ENCODE data around the gene TTC33.
A peak's percentile ranks its signal among the peaks of the same experiment; 100 is the strongest.

TTC33 gene

DNA sequence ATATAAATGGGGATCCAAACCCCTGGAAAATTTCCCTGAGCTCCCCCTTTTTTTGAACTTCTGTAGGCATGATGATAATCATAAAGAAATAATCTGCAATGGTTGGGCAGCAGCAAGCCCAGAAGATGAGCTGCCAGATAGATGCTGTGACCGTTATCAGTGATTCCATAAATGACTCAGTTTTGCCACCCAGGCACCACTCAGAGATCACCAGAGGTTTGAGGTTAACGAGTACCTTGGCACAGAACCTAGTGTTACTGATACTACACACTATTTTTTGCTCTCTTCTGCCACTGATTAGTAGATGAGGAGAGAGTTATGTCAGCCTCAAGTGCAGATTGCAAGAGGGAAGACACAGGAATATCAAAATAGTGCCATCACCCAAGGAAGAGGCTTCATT lies 275.4 kb downstream of the TTC33 start:
- DNase-seq (ENCODE audit: low read depth), result peak; percentile 4

DNA sequence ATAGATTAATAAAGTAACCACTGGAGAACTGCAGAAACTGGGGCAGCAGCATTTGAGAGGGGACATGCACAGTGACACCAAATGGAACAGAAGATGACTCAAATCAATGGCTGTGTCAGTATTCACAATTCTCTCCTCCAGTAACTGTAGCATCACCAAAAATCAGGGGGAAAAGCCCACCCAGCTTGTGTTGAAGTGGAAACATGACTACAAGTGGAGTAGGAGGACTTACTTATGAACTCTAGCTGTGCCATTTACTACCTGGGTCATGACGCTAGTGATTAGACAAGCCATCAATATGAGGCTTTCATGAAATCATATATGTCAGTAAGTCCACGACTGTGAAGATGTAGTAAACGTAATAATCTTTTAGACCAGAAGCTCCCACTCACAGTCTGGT lies 275.8 kb downstream of the TTC33 start:
- no peak for DNase-seq (ENCODE audit: low read depth)

DNA sequence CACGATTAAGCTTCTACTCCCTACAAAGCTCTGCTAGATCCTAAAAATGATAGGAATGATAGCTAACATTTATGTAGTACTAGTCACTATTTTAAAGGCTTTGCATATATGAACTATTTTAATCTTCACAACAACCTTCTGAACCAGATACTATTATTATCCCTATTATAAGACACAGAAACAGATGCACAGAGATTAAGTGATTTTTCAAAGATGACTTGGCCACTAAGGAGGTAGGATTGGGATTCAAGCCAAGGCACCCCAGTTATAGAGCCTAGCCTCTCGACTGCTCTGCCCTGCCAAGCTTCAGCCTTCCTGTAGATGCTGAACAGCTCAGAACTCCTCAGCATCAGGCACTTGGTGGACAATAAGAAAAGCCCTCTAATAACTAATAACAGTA lies 277.0 kb downstream of the TTC33 start:
- DNase-seq (ENCODE audit: low read depth), result no peak

DNA sequence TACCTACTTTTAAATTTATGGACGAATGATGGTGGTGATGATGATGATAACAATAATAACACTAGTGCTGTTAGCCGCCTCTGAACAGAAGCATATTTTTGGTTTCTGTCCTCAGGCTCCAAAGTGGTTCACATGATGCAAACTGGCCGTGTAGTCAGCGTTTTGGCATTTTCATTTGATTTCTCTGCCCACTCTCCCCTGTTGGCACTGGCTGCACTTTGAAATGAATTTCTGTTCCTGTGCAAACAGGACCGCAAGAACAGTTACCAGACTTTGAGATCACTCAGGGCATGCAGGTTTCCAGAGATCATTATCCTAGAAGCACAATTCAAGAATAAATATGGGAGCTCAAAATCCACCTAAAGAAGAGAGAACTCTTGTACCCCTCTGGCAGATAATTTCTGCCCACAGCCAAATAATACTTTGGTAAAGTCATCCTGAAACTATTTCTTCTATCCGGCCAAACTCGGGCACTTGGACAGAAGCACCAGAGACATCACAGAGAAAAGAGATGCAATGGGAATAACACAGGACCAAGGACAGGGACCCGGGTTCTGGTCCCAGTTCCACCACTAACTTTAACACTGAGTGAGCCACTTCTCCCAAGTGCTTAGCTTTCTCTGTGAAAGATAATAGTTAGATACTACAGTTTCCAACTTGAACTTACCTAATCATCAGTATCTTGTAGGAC lies 277.8 kb downstream of the TTC33 start:
- DNase-seq (ENCODE audit: low read depth), result no peak

DNA sequence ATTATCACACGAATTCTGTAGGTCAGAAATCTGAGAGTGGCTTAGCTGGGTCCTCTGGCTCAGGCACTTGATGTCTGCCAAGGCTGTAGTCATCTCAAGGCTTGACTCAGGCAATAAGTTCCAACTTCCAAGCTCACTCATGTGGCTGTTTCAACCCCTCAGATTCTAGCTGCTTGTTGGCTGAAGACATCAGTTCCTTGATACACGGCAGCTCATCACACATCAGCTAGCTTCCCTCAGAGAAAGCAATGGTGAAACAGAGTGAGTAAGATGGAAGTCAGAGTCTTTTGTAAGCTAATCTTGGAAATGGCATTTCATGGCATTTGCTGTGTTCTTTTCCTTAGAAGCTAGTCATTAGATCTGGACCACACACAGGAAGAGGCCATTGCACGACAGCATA lies 280.2 kb downstream of the TTC33 start:
- no peak for DNase-seq (ENCODE audit: low read depth)

DNA sequence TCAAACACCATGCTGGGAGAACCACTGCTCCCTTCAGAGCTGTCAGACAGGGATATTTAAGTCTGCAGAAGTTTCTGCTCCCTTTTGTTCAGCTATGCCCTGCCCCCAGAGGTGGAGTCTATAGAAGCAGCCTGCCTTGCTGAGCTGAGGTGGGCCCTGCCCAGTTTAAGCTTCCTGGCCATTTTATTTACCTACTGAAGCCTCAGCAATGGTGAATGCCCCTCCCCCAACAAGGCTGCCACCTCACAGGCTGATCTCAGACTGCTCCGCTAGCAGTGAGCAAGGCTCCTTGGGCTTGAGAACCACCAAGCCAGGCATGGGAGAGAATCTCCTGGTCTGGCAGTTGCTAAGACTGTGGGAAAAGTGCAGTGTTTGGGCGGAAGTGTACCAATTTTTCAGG lies 281.5 kb downstream of the TTC33 start:
- DNase-seq (ENCODE audit: low read depth), result no peak

DNA sequence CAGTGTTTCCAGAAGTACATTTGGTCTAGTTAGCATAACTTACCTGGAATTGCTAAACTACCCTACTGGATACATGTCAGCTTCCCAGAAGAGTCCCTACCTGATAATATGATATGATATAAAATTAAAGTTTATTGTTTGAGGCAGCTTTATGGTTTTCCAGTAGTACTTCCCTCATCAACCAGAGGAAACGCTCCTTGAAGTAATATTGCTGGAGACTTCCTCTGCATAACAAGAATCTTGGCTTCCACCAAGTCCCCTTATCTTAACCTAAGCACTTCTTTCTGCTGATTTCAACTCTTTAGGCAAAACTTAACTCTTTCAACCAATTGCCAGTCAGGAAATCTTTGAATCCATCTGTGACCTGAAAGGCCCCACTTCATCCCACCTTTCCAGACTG lies 290.3 kb downstream of the TTC33 start:
- no peak for DNase-seq (ENCODE audit: low read depth)

DNA sequence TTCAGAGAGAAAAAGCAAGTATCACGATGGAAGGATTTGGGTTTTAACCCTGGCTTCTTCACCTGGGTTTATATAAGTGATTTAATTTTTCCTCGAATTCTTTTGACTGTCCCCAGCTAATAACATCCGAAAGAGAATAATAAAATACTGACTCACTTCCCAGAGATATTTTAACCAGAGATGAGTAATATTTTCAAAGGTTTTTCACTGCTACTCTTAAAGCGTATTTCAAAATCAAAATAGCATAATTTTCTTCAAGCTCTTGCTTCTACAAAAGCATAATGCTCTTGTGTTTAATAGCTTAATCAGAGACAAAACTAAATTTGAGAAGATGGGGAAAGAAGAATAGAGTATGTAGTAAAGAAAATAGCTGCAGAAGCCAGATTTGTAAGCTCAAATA lies 291.2 kb downstream of the TTC33 start:
- no peak for DNase-seq (ENCODE audit: low read depth)

Measured in activated T-cell treated with anti-CD3 and anti-CD28 coated beads for 1 hour (primary cell).